Gastrocnemius medialis (tissue), 4 donors: ENCODE results near the gene B3GNT3. TPM values are rescaled to one million over a fixed set of nuclear protein-coding genes. Genes with fewer than 3 reads are reported as not detected.

ENCODE experiments used
- ATAC-seq, 2 donors: fragments of 150-250 bp; one replicate each; pipeline ENCODE4 v1.9.1; 2016
- DNase-seq, 2 donors: peaks; one replicate each; pipeline ENCODE4 v3.0.0-alpha.2; 2019
- H3K27ac ChIP-seq, 4 donors: fragments of 200-600 bp; sonication (generic); 1 replicate in 1 of 4; 2 replicates in 3 of 4; pipeline ENCODE4 v1.5.1; 2016 to 2018; ENCODE audit warnings: mild to moderate bottlenecking in 2 of 4, moderate library complexity in 1 of 4
- H3K27me3 ChIP-seq, 3 donors: fragments of 200-600 bp; sonication (generic) in 2 of 3; 1 replicate in 1 of 3; 2 replicates in 2 of 3; pipeline versions ENCODE4 v1.5.1 to v1.6.0; 2016 to 2019; ENCODE audit warnings: mild to moderate bottlenecking in 1 of 3, moderate library complexity in 1 of 3
- H3K36me3 ChIP-seq, 2 donors: fragments of 200-600 bp; sonication (generic) in 1 of 2; one replicate each; pipeline ENCODE4 v1.5.1; 2017 to 2018
- H3K4me1 ChIP-seq, 2 donors: fragments of 200-600 bp; sonication (generic) in 1 of 2; one replicate each; pipeline ENCODE4 v1.5.1; 2016 to 2017; ENCODE audit warnings: mild to moderate bottlenecking in 2 of 2
- H3K4me3 ChIP-seq, 4 donors: fragments of 200-600 bp; sonication (generic) in 3 of 4; 1 replicate in 1 of 4; 2 replicates in 3 of 4; pipeline ENCODE4 v1.5.1; 2016 to 2019; ENCODE audit warnings: mild to moderate bottlenecking in 2 of 4
- H3K9me3 ChIP-seq, 3 donors: fragments of 200-600 bp; sonication (generic) in 2 of 3; 1 replicate in 1 of 3; 2 replicates in 2 of 3; pipeline ENCODE4 v1.5.1; 2016 to 2019
- CTCF ChIP-seq, 5 experiments: fragments of 450-650 bp in 3 of 5; fragments of 200-600 bp in 2 of 5; sonication (generic) in 2 of 5; IDR thresholded peaks in 4 of 5; conservative IDR thresholded peaks in 1 of 5; 1 replicate in 4 of 5; 2 replicates in 1 of 5; pipeline ENCODE4 v1.5.1; 2016 to 2019; ENCODE audit warnings: antibody characterized with exemption in 5 of 5, mild to moderate bottlenecking in 3 of 5, moderate library complexity in 3 of 5
- POLR2A ChIP-seq, 2 donors: fragments of 450-650 bp; IDR thresholded peaks; one replicate each; pipeline ENCODE4 v1.6.1; 2017; ENCODE audit warnings: antibody characterized with exemption in 2 of 2, mild to moderate bottlenecking in 2 of 2, moderate library complexity in 2 of 2
- in situ Hi-C, 4 donors: fragments of 200-750 bp; cut with MboI; loops; one replicate each; pipeline versions ENCODE4 v1.15.0 to v1.8.0; 2017; ENCODE audit warnings: low sequenced_read_pairs in 4 of 4
- intact Hi-C: fragments of 100-400 bp; cut with DNase I; formaldehyde crosslinking; loops from one replicate; pipeline ENCODE4 v1.15.1; 2023; ENCODE audit warnings: low total_unique reads
- total RNA-seq, 4 donors: library from RNA; depleted of rRNA; stranded (reverse); fragments of >200 nt; gene quantifications; one replicate each; pipeline versions ENCODE4 v1.1.0 to v1.2.3, GENCODE V29; 2016

The B3GNT3 gene
- total RNA-seq, 4 donors from 2014 or later, result 0.13 to 0.39 TPM; not detected in 2

- in situ Hi-C loops, result no loop called here
- no peaks in the 10 kb centered on the region for H3K36me3 ChIP-seq
- peaks cover 8 to 18% (median 9%) of the 10 kb centered on the region in 3 donors for H3K27me3 ChIP-seq
- H3K4me1 ChIP-seq, result no peaks in the 10 kb centered on the region
- TF ChIP-seq CTCF (IDR thresholded peaks at IDR 0.05 in 4 of 5, conservative IDR thresholded peaks at IDR 0.05 in 1 of 5), result no peak
- no peak for TF ChIP-seq POLR2A (IDR thresholded peaks at IDR 0.05)
- intact Hi-C loops, result no loop called here
- ATAC-seq (no peak), DNase-seq (no peak)
- H3K9me3 ChIP-seq, result no peaks in the 10 kb centered on the region
- no peak overlapping the region for H3K4me3 ChIP-seq
- no peak overlapping the region for H3K27ac ChIP-seq
These were observed 40.1 kb upstream of the B3GNT3 start for GRCh38 chr19:17754634-17755442.

- ATAC-seq (no peak), DNase-seq (no peak)
- Histone ChIP-seq H3K27ac (no peak overlapping the region), H3K27me3 (peaks cover 8 to 19% (median 13%) of the 10 kb centered on the region in 3 donors), H3K9me3 (no peaks in the 10 kb centered on the region), H3K36me3 (no peaks in the 10 kb centered on the region), H3K4me3 (no peak overlapping the region), H3K4me1 (no peaks in the 10 kb centered on the region)
- TF ChIP-seq POLR2A (IDR thresholded peaks at IDR 0.05) (no peak), CTCF (IDR thresholded peaks at IDR 0.05 in 4 of 5, conservative IDR thresholded peaks at IDR 0.05 in 1 of 5) (no peak)
- in situ Hi-C loops (no loop called here), intact Hi-C loops (no loop called here)
These were observed 39.5 kb upstream of the B3GNT3 start for GRCh38 chr19:17755443-17755890.

GRCh38 chr19:17755977-17756670 is 38.8 kb upstream of the B3GNT3 start:
- DNase-seq, result no peak

GRCh38 chr19:17757125-17757524 is 37.8 kb upstream of the B3GNT3 start:
- H3K4me1 ChIP-seq, result no peaks in the 10 kb centered on the region
- no peak overlapping the region for H3K27ac ChIP-seq
- no peaks in the 10 kb centered on the region for H3K9me3 ChIP-seq
- no peak for DNase-seq
- in situ Hi-C loops, result no loop called here
- H3K4me3 ChIP-seq, result no peak overlapping the region
- ATAC-seq, result no peak
- peaks cover 0 to 19% (median 18%) of the 10 kb centered on the region in 3 donors for H3K27me3 ChIP-seq
- no peaks in the 10 kb centered on the region for H3K36me3 ChIP-seq
- TF ChIP-seq CTCF (IDR thresholded peaks at IDR 0.05 in 4 of 5, conservative IDR thresholded peaks at IDR 0.05 in 1 of 5) (no peak), POLR2A (IDR thresholded peaks at IDR 0.05) (no peak)
- intact Hi-C loops, result no loop called here

More at GRCh38 chr19:17755977-17756670, 38.8 kb upstream of the B3GNT3 start:
- Histone ChIP-seq H3K4me1 (no peaks in the 10 kb centered on the region), H3K9me3 (no peaks in the 10 kb centered on the region), H3K27me3 (peaks cover 5 to 21% (median 18%) of the 10 kb centered on the region in 3 donors), H3K4me3 (no peak overlapping the region), H3K36me3 (no peaks in the 10 kb centered on the region), H3K27ac (no peak overlapping the region)
- in situ Hi-C loops (no loop called here), intact Hi-C loops (no loop called here)
- TF ChIP-seq POLR2A (IDR thresholded peaks at IDR 0.05) (no peak), CTCF (IDR thresholded peaks at IDR 0.05 in 4 of 5, conservative IDR thresholded peaks at IDR 0.05 in 1 of 5) (no peak)
- ATAC-seq, result no peak
